ENCODE results near the gene NME4. TPM values are rescaled to one million over a fixed set of nuclear protein-coding genes. Genes with fewer than 3 reads are reported as not detected.
"Not testable (repeated sequence)": the region's sequence is repeated elsewhere in the genome, so short reads cannot be mapped to it uniquely, and the experiment has no call there.

NME4 gene
- total and polyA plus RNA-seq, 4 experiments from 2014 or later: 34.9 to 61.7 (median 44.9) TPM

GRCh38 chr16:359067-359763 lies 37.8 kb upstream of the NME4 start:
- Histone ChIP-seq H3K27ac (ENCODE audit: low read depth, low read length) (no peak overlapping the region), H3K4me1 (ENCODE audit: insufficient read depth, low read length) (peaks cover 34% of the 10 kb centered on the region), H3K9me3 (ENCODE audit: control insufficient read depth in 1 of 2, low read length in 2 of 2) (no peaks in the 10 kb centered on the region), H3K36me3 (ENCODE audit: insufficient read depth, low read length) (no peaks in the 10 kb centered on the region), H3K4me3 (ENCODE audit: low read length in 2 of 2) (no peak overlapping the region), H3K27me3 (ENCODE audit: insufficient read depth, low read length) (no peaks in the 10 kb centered on the region)
- H3K4me1 Mint-ChIP-seq: peaks cover 14 to 29% (median 19%) of the 10 kb centered on the region in 4 donors
- intact Hi-C loops (cut with micrococcal nuclease): no loop called here
- no peaks in the 10 kb centered on the region for H3K27me3 Mint-ChIP-seq
- CTCF ChIA-PET (ENCODE audit: partially characterized antibody): no interaction called here
- no peak overlapping the region for H3K4me3 Mint-ChIP-seq
- H3K27ac Mint-ChIP-seq: no peak overlapping the region
- no peaks in the 10 kb centered on the region for H3K9me3 Mint-ChIP-seq
- DNase-seq: no peak
- no peaks in the 10 kb centered on the region for H3K36me3 Mint-ChIP-seq
- POLR2A ChIA-PET (ENCODE audit: partially characterized antibody): no interaction called here

GRCh38 chr16:359871-360697 lies 36.9 kb upstream of the NME4 start:
- Histone ChIP-seq H3K27me3 (ENCODE audit: insufficient read depth, low read length) (no peaks in the 10 kb centered on the region), H3K36me3 (ENCODE audit: insufficient read depth, low read length) (no peaks in the 10 kb centered on the region), H3K9me3 (ENCODE audit: control insufficient read depth in 1 of 2, low read length in 2 of 2) (no peaks in the 10 kb centered on the region), H3K4me3 (ENCODE audit: low read length in 2 of 2) (no peak overlapping the region), H3K4me1 (ENCODE audit: insufficient read depth, low read length) (peaks cover 26% of the 10 kb centered on the region), H3K27ac (ENCODE audit: low read depth, low read length) (no peak overlapping the region)
- H3K4me1 Mint-ChIP-seq: peaks cover 11 to 20% (median 14%) of the 10 kb centered on the region in 4 donors
- H3K9me3 Mint-ChIP-seq: no peaks in the 10 kb centered on the region
- H3K27ac Mint-ChIP-seq: no peak overlapping the region
- DNase-seq: no peak
- H3K27me3 Mint-ChIP-seq: no peaks in the 10 kb centered on the region
- ChIA-PET CTCF (ENCODE audit: partially characterized antibody) (interaction anchor here (1.0 to 1.7 kb wide), 3 partner anchors 30 to 294 kb away, joined by 3 to 8 read pairs (median 4); no protein-coding TSS in a partner anchor), POLR2A (ENCODE audit: partially characterized antibody) (no interaction called here)
- intact Hi-C loops (cut with micrococcal nuclease): no loop called here
- no peaks in the 10 kb centered on the region for H3K36me3 Mint-ChIP-seq
- H3K4me3 Mint-ChIP-seq: no peak overlapping the region

GRCh38 chr16:360698-361336 lies 36.2 kb upstream of the NME4 start:
- no peak for DNase-seq
- Mint-ChIP-seq H3K4me1 (peaks cover 6 to 13% (median 8%) of the 10 kb centered on the region in 4 donors), H3K36me3 (no peaks in the 10 kb centered on the region), H3K27me3 (no peaks in the 10 kb centered on the region), H3K4me3 (peak overlapping the region in 1 of 8 donors; percentile 20), H3K27ac (peak overlapping the region in 1 of 7 donors; percentile 42), H3K9me3 (no peaks in the 10 kb centered on the region)
- H3K4me3 ChIP-seq (ENCODE audit: low read length in 2 of 2): no peak overlapping the region
- H3K9me3 ChIP-seq (ENCODE audit: control insufficient read depth in 1 of 2, low read length in 2 of 2): no peaks in the 10 kb centered on the region
- intact Hi-C loops (cut with micrococcal nuclease): no loop called here
- H3K4me1 ChIP-seq (ENCODE audit: insufficient read depth, low read length): peaks cover 18% of the 10 kb centered on the region
- CTCF ChIA-PET (ENCODE audit: partially characterized antibody): interaction anchor here (1.0 to 2.9 kb wide), 6 partner anchors 29 to 295 kb away, joined by 3 to 23 read pairs (median 8); no protein-coding TSS in a partner anchor
- POLR2A ChIA-PET (ENCODE audit: partially characterized antibody): interaction anchor here (1.4 to 2.3 kb wide), 2 partner anchors 132 to 254 kb away, joined by 4 to 6 read pairs; partner anchors contain the start of gene LUC7L
- no peaks in the 10 kb centered on the region for H3K36me3 ChIP-seq (ENCODE audit: insufficient read depth, low read length)
- H3K27me3 ChIP-seq (ENCODE audit: insufficient read depth, low read length): no peaks in the 10 kb centered on the region
- no peak overlapping the region for H3K27ac ChIP-seq (ENCODE audit: low read depth, low read length)

GRCh38 chr16:361341-361871 lies 35.6 kb upstream of the NME4 start:
- Mint-ChIP-seq H3K27me3 (no peaks in the 10 kb centered on the region), H3K4me1 (peaks cover 5 to 9% (median 7%) of the 10 kb centered on the region in 4 donors), H3K9me3 (no peaks in the 10 kb centered on the region), H3K4me3 (no peak overlapping the region), H3K27ac (no peak overlapping the region), H3K36me3 (no peaks in the 10 kb centered on the region)
- Histone ChIP-seq H3K9me3 (ENCODE audit: control insufficient read depth in 1 of 2, low read length in 2 of 2) (no peaks in the 10 kb centered on the region), H3K4me3 (ENCODE audit: low read length in 2 of 2) (no peak overlapping the region), H3K27me3 (ENCODE audit: insufficient read depth, low read length) (no peaks in the 10 kb centered on the region), H3K36me3 (ENCODE audit: insufficient read depth, low read length) (peaks cover under 1% of the 10 kb centered on the region), H3K27ac (ENCODE audit: low read depth, low read length) (no peak overlapping the region), H3K4me1 (ENCODE audit: insufficient read depth, low read length) (peaks cover 12% of the 10 kb centered on the region)
- CTCF ChIA-PET (ENCODE audit: partially characterized antibody): interaction anchor here (1.0 to 2.9 kb wide), 13 partner anchors 8 to 296 kb away, joined by 3 to 23 read pairs (median 4); partner anchors contain the start of genes AXIN1, FAM234A and NPRL3
- no peak for DNase-seq
- intact Hi-C loops (cut with micrococcal nuclease): no loop called here
- POLR2A ChIA-PET (ENCODE audit: partially characterized antibody): interaction anchor here (0.5 to 2.3 kb wide), 3 partner anchors 19 to 255 kb away, joined by 3 to 6 read pairs (median 4); partner anchors contain the start of gene LUC7L

GRCh38 chr16:361872-362701 lies 34.9 kb upstream of the NME4 start:
- H3K36me3 Mint-ChIP-seq: peaks cover 2% of the 10 kb centered on the region in 2 donors
- peak overlapping the region in 4 of 7 donors; percentile 72 to 80 (median 77) for H3K27ac Mint-ChIP-seq
- peaks cover 8% of the 10 kb centered on the region for H3K4me1 ChIP-seq (ENCODE audit: insufficient read depth, low read length)
- no peaks in the 10 kb centered on the region for H3K9me3 ChIP-seq (ENCODE audit: control insufficient read depth in 1 of 2, low read length in 2 of 2)
- no peaks in the 10 kb centered on the region for H3K9me3 Mint-ChIP-seq
- DNase-seq: peak; percentile 70 to 75 (median 71)
- no peaks in the 10 kb centered on the region for H3K27me3 ChIP-seq (ENCODE audit: insufficient read depth, low read length)
- H3K4me1 Mint-ChIP-seq: peaks cover 2 to 9% (median 5%) of the 10 kb centered on the region in 4 donors
- no peak overlapping the region for H3K4me3 ChIP-seq (ENCODE audit: low read length in 2 of 2)
- CTCF ChIA-PET (ENCODE audit: partially characterized antibody): interaction anchor here (0.6 to 2.9 kb wide), 21 partner anchors 9 to 324 kb away, joined by 3 to 23 read pairs (median 3); partner anchors contain the start of genes AXIN1, FAM234A, MRPL28 and NPRL3
- peaks cover 5% of the 10 kb centered on the region for H3K36me3 ChIP-seq (ENCODE audit: insufficient read depth, low read length)
- H3K27ac ChIP-seq (ENCODE audit: low read depth, low read length): no peak overlapping the region
- intact Hi-C loops (cut with micrococcal nuclease): loop anchor here (1.0 to 2.0 kb wide), 3 partner anchors 181 to 297 kb away; partner anchors contain the start of gene HBQ1
- peak overlapping the region in 6 of 8 donors; percentile 43 to 78 (median 55) for H3K4me3 Mint-ChIP-seq
- no peaks in the 10 kb centered on the region for H3K27me3 Mint-ChIP-seq
- POLR2A ChIA-PET (ENCODE audit: partially characterized antibody): interaction anchor here (0.5 to 2.3 kb wide), 4 partner anchors 18 to 255 kb away, joined by 3 to 6 read pairs (median 5); partner anchors contain the start of genes DECR2 and LUC7L

GRCh38 chr16:362702-362999 lies 34.3 kb upstream of the NME4 start:
- not testable (repeated sequence) for H3K27ac Mint-ChIP-seq, H3K9me3 Mint-ChIP-seq
- POLR2A ChIA-PET (ENCODE audit: partially characterized antibody): interaction anchor here (1.6 to 2.3 kb wide), 2 partner anchors 38 to 134 kb away, joined by 6 read pairs; partner anchors contain the start of genes DECR2 and LUC7L

More at GRCh38 chr16:362702-362999, 34.3 kb upstream of the NME4 start:
- DNase-seq; H3K36me3 ChIP-seq (ENCODE audit: insufficient read depth, low read length); H3K36me3 Mint-ChIP-seq; H3K4me1 Mint-ChIP-seq; H3K4me3 ChIP-seq (ENCODE audit: low read length in 2 of 2); H3K27me3 Mint-ChIP-seq; H3K27ac ChIP-seq (ENCODE audit: low read depth, low read length); H3K4me3 Mint-ChIP-seq; H3K4me1 ChIP-seq (ENCODE audit: insufficient read depth, low read length); H3K9me3 ChIP-seq (ENCODE audit: control insufficient read depth in 1 of 2, low read length in 2 of 2); H3K27me3 ChIP-seq (ENCODE audit: insufficient read depth, low read length): not testable (repeated sequence)
- intact Hi-C loops (cut with micrococcal nuclease): loop anchor here (1.0 to 2.0 kb wide), 3 partner anchors 182 to 297 kb away; partner anchors contain the start of gene HBQ1
- CTCF ChIA-PET (ENCODE audit: partially characterized antibody): interaction anchor here (0.6 to 2.9 kb wide), 19 partner anchors 8 to 324 kb away, joined by 3 to 23 read pairs (median 3); partner anchors contain the start of genes AXIN1, FAM234A, MRPL28 and NPRL3
